ENCODE results near the gene CLEC10A.
"Not testable (repeated sequence)": the region's sequence is repeated elsewhere in the genome, so short reads cannot be mapped to it uniquely, and the experiment has no call there.

Gene CLEC10A

GRCh38 chr17:7108560-7108925 is 28.5 kb upstream of the CLEC10A start:
- no peak for DNase-seq (ENCODE audit: low read depth in 2 of 2)

GRCh38 chr17:7107795-7108559 is 27.9 kb upstream of the CLEC10A start:
- DNase-seq (ENCODE audit: low read depth in 2 of 2), result no peak

- DNase-seq (ENCODE audit: low read depth in 2 of 2), result no peak
Measured at GRCh38 chr17:7107012-7107754, 27.1 kb upstream of the CLEC10A start.

- DNase-seq (ENCODE audit: low read depth in 2 of 2), result no peak
Measured at GRCh38 chr17:7102421-7102820, 22.4 kb upstream of the CLEC10A start.

GRCh38 chr17:7101531-7101930 is 21.5 kb upstream of the CLEC10A start:
- DNase-seq (ENCODE audit: low read depth in 2 of 2), result no peak

- DNase-seq (ENCODE audit: low read depth in 2 of 2), result not testable (repeated sequence)
Measured at GRCh38 chr17:7100641-7101379, 20.8 kb upstream of the CLEC10A start.

GRCh38 chr17:7098802-7099459 is 18.9 kb upstream of the CLEC10A start:
- no peak for DNase-seq (ENCODE audit: low read depth in 2 of 2)

GRCh38 chr17:7097940-7098339 is 17.9 kb upstream of the CLEC10A start:
- no peak for DNase-seq (ENCODE audit: low read depth in 2 of 2)

GRCh38 chr17:7095625-7096024 is 15.6 kb upstream of the CLEC10A start:
- no peak for DNase-seq (ENCODE audit: low read depth in 2 of 2)

GRCh38 chr17:7094652-7095019 is 14.6 kb upstream of the CLEC10A start:
- DNase-seq (ENCODE audit: low read depth in 2 of 2), result no peak

GRCh38 chr17:7091311-7092005 is 11.4 kb upstream of the CLEC10A start:
- not testable (repeated sequence) for DNase-seq (ENCODE audit: low read depth in 2 of 2)

GRCh38 chr17:7089570-7089969 is 9.5 kb upstream of the CLEC10A start:
- DNase-seq (ENCODE audit: low read depth in 2 of 2), result not testable (repeated sequence)

- DNase-seq (ENCODE audit: low read depth in 2 of 2), result not testable (repeated sequence)
Measured at GRCh38 chr17:7088442-7088841, 8.4 kb upstream of the CLEC10A start.

- DNase-seq (ENCODE audit: low read depth in 2 of 2), result no peak
Measured at GRCh38 chr17:7084088-7084487, 4.0 kb upstream of the CLEC10A start.

GRCh38 chr17:7083592-7083991 is 3.5 kb upstream of the CLEC10A start:
- no peak for DNase-seq (ENCODE audit: low read depth in 2 of 2)

- no peak for DNase-seq (ENCODE audit: low read depth in 2 of 2)
Measured at GRCh38 chr17:7081341-7082062, 1.5 kb upstream of the CLEC10A start.

- no peak for DNase-seq (ENCODE audit: low read depth in 2 of 2)
Measured at GRCh38 chr17:7080456-7081041, 498 bp upstream of the CLEC10A start.

- DNase-seq (ENCODE audit: low read depth in 2 of 2), result no peak
Measured at GRCh38 chr17:7078711-7079110, 1.3 kb downstream of the CLEC10A start.

- no peak for DNase-seq (ENCODE audit: low read depth in 2 of 2)
Measured at GRCh38 chr17:7077911-7078546, 2.0 kb downstream of the CLEC10A start.

GRCh38 chr17:7074931-7075330 is 5.1 kb downstream of the CLEC10A start:
- no peak for DNase-seq (ENCODE audit: low read depth in 2 of 2)

Measured in fibroblast of skin of left quadriceps (primary cell).